A172 (cell line): ENCODE results near the gene WDR54. TPM values are rescaled to one million over a fixed set of nuclear protein-coding genes. Genes with fewer than 3 reads are reported as not detected.

ENCODE experiments used
- total RNA-seq: library from RNA; depleted of rRNA; stranded (reverse); fragments of >200 nt; shearing (Covaris generic); gene quantifications from 2 replicates; pipeline ENCODE4 v1.2.3, GENCODE V29; 2014; rRNA removed

The WDR54 gene
- total RNA-seq, 1 experiment from 2014 or later, result 84.5 TPM

Other genes starting within 250 kb of the WDR54 start
- 187 and 196 TPM in 2 replicates for gene MOB1A, start 242.9 kb upstream of the WDR54 start, total RNA-seq
- 91.8 and 104 TPM in 2 replicates for gene MTHFD2, start 223.1 kb upstream of the WDR54 start, total RNA-seq
- gene SLC4A5, start 78.3 kb upstream of the WDR54 start, total RNA-seq, result 0.07 TPM in 1 of 2 replicates, not detected in the other
- 105 and 123 TPM in 2 replicates for gene DCTN1, start 41.4 kb upstream of the WDR54 start, total RNA-seq
- gene C2orf81, start 111 bp upstream of the WDR54 start, total RNA-seq, result 2.3 and 3.5 TPM in 2 replicates
- gene RTKN, start 20.2 kb downstream of the WDR54 start, total RNA-seq, result 23.1 and 33.3 TPM in 2 replicates
- 5.9 and 7.9 TPM in 2 replicates for gene INO80B, start 33.4 kb downstream of the WDR54 start, total RNA-seq
- 49.0 and 52.3 TPM in 2 replicates for gene WBP1, start 36.7 kb downstream of the WDR54 start, total RNA-seq
- gene MOGS, start 43.7 kb downstream of the WDR54 start, total RNA-seq, result 66.6 and 71.4 TPM in 2 replicates
- gene MRPL53, start 51.0 kb downstream of the WDR54 start, total RNA-seq, result 30.2 and 39.1 TPM in 2 replicates
- 11.7 and 12.5 TPM in 2 replicates for gene CCDC142, start 61.3 kb downstream of the WDR54 start, total RNA-seq
- 14.7 and 16.5 TPM in 2 replicates for gene TTC31, start 61.4 kb downstream of the WDR54 start, total RNA-seq
- gene LBX2, start 77.9 kb downstream of the WDR54 start, total RNA-seq, result 0.45 TPM in 1 of 2 replicates, not detected in the other
- gene PCGF1, start 86.0 kb downstream of the WDR54 start, total RNA-seq, result 33.9 and 67.3 TPM in 2 replicates
- 0.90 and 1.7 TPM in 2 replicates for gene TLX2, start 92.7 kb downstream of the WDR54 start, total RNA-seq
- gene DQX1, start 104.5 kb downstream of the WDR54 start, total RNA-seq, result 0.17 TPM in 1 of 2 replicates, not detected in the other
- gene AUP1, start 108.0 kb downstream of the WDR54 start, total RNA-seq, result 150 and 194 TPM in 2 replicates
- gene HTRA2, start 108.2 kb downstream of the WDR54 start, total RNA-seq, result 58.0 and 70.3 TPM in 2 replicates
- gene LOXL3, start 132.2 kb downstream of the WDR54 start, total RNA-seq, result 3.2 TPM in 2 replicates
- 17.3 and 24.8 TPM in 2 replicates for gene DOK1, start 133.0 kb downstream of the WDR54 start, total RNA-seq
- gene M1AP, start 226.6 kb downstream of the WDR54 start, total RNA-seq, result not detected in 2 replicates
- 14.6 and 39.2 TPM in 2 replicates for gene SEMA4F, start 232.5 kb downstream of the WDR54 start, total RNA-seq